Panc1 (cell line): Measurements from ENCODE around the gene SAMD4B. TPM values are rescaled to one million over a fixed set of nuclear protein-coding genes. Genes with fewer than 3 reads are reported as not detected.

ENCODE experiments used
- ATAC-seq: fragments of 200-7000 bp; cut with Tn5 transposase; 2 replicates; pipeline ENCODE4 v1.9.1; 2020; ENCODE audit warnings: mild to moderate bottlenecking, moderate library complexity
- BruUV-seq: library from RNA; stranded (reverse); fragments of 400-500 nt; replicated peaks from 2 replicates; lab custom pipeline; 2021; lab: Mats Ljungman, UMichigan
- CTCF ChIA-PET: fragments of 300-600 bp; sonication (Branson Sonifier 250); formaldehyde crosslinking; loops from one replicate; lab custom pipeline; 2022; ENCODE audit warnings: antibody characterized with exemption; lab: Charles Lee
- POLR2A ChIA-PET: fragments of 300-600 bp; sonication (Branson Sonifier 250); formaldehyde crosslinking; loops from one replicate; lab custom pipeline; 2022; ENCODE audit warnings: antibody characterized with exemption; lab: Charles Lee
- DNase-seq: peaks from one replicate; pipeline ENCODE4 v3.0.0-alpha.2; 2010; ENCODE audit warnings: low read depth, low spot score
- H3K27ac ChIP-seq: 2 replicates; pipeline ENCODE4 v1.5.1; 2011; ENCODE audit warnings: mild to moderate bottlenecking, low read length, inconsistent platforms
- H3K27me3 ChIP-seq: fragments of 200-500 bp; sonication (Bioruptor generic); 2 replicates; pipeline ENCODE4 v1.6.0; 2014; ENCODE audit warnings: low read length, inconsistent platforms; ENCODE audit not compliant: control insufficient read depth, insufficient read depth
- H3K36me3 ChIP-seq: fragments of 200-500 bp; sonication (Bioruptor generic); 2 replicates; pipeline ENCODE4 v1.5.1; 2014; ENCODE audit warnings: inconsistent platforms, mild to moderate bottlenecking, low read length, moderate library complexity; ENCODE audit not compliant: control insufficient read depth, insufficient read depth
- H3K4me1 ChIP-seq: 2 replicates; pipeline ENCODE4 v1.5.1; 2011; ENCODE audit warnings: inconsistent platforms, mild to moderate bottlenecking, low read length, moderate library complexity; ENCODE audit not compliant: control insufficient read depth, insufficient read depth
- H3K4me3 ChIP-seq, 2 experiments: 2 replicates each; pipeline ENCODE4 v1.5.1; 2011 to 2012; ENCODE audit warnings: low read depth in 2 of 2, low read length in 2 of 2, mild to moderate bottlenecking in 2 of 2, inconsistent platforms in 1 of 2, moderate library complexity in 1 of 2
- H3K9me3 ChIP-seq: fragments of 200-500 bp; sonication (Bioruptor generic); 2 replicates; pipeline ENCODE4 v1.5.1; 2014; ENCODE audit warnings: low read depth, mild to moderate bottlenecking, inconsistent platforms, low read length, moderate library complexity; ENCODE audit not compliant: control insufficient read depth, insufficient read depth
- CTCF ChIP-seq: fragments of 450-650 bp; IDR thresholded peaks from 2 replicates; pipeline ENCODE4 v1.5.1; 2017; ENCODE audit warnings: mild to moderate bottlenecking
- POLR2AphosphoS5 ChIP-seq: IDR thresholded peaks from 2 replicates; pipeline ENCODE4 v1.6.1; 2012; ENCODE audit warnings: mild to moderate bottlenecking, low read depth, low read length, moderate library complexity
- REST ChIP-seq, 2 experiments: IDR thresholded peaks; 2 replicates each; pipeline ENCODE4 v1.6.1; 2011 to 2012; ENCODE audit warnings: low read depth in 2 of 2, control low read depth in 1 of 2, low read length in 1 of 2, mild to moderate bottlenecking in 1 of 2, moderate library complexity in 1 of 2; ENCODE audit not compliant: insufficient read depth in 1 of 2
- SIN3A ChIP-seq: IDR thresholded peaks from 2 replicates; pipeline ENCODE4 v1.6.1; 2012; ENCODE audit warnings: low read depth, mild to moderate bottlenecking, low read length, moderate library complexity, borderline replicate concordance; ENCODE audit not compliant: insufficient read depth
- TCF7L2 ChIP-seq: IDR thresholded peaks from 2 replicates; pipeline ENCODE4 v1.6.1; 2011; ENCODE audit warnings: mild to moderate bottlenecking, low read depth, low read length, inconsistent platforms
- in situ Hi-C: cut with HindIII; loops from 2 replicates; pipeline ENCODE4 v1.10.0; 2016; ENCODE audit warnings: low sequenced_read_pairs, low pct_unique_long_range_greater_than_20kb
- intact Hi-C: fragments of 100-400 bp; cut with micrococcal nuclease; formaldehyde crosslinking; loops from one replicate; pipeline ENCODE4 v1.10.0; 2022; ENCODE audit not compliant: unreplicated experiment
- total RNA-seq: library from RNA; stranded (reverse); gene quantifications from one replicate; pipeline ENCODE4 v1.2.1, GENCODE V29; 2021; ENCODE audit not compliant: unreplicated experiment

The SAMD4B gene
- total RNA-seq, 1 experiment from 2014 or later: 1,339 TPM

- H3K9me3 ChIP-seq: no peaks in the 10 kb centered on the region
- no peak for ATAC-seq
- peak overlapping the region; percentile 39 to 51 for H3K4me3 ChIP-seq
- peaks cover 59% of the 10 kb centered on the region for H3K36me3 ChIP-seq
- no TSS peak for BruUV-seq
- H3K27me3 ChIP-seq: no peaks in the 10 kb centered on the region
- ChIA-PET CTCF (interaction anchor here (0.5 to 2.0 kb wide), 7 partner anchors 8 to 143 kb away, joined by 3 to 14 read pairs (median 4); partner anchors contain the start of genes EID2B and SAMD4B), POLR2A (interaction anchor here (0.5 to 6.4 kb wide), 19 partner anchors 8 to 444 kb away, joined by 3 to 145 read pairs (median 11); partner anchors contain the start of genes DYRK1B, PLEKHG2, RPS16 and SAMD4B)
- intact Hi-C loops (no loop called here), in situ Hi-C loops (loop anchor here (5.0 to 10.0 kb wide), 8 partner anchors 37 to 902 kb away; partner anchors contain the start of gene LEUTX)
- TF ChIP-seq TCF7L2: no peak
- no peak for TF ChIP-seq CTCF
- no peak for TF ChIP-seq REST (IDR thresholded peaks at IDR 0.05; ENCODE audit: insufficient read depth in 1 of 2, low read depth in 2 of 2, low read length in 1 of 2)
- TF ChIP-seq POLR2AphosphoS5: no peak
- no peak for TF ChIP-seq SIN3A
- H3K27ac ChIP-seq: peak overlapping the region; percentile 86
- no peak for DNase-seq
- peaks cover 34% of the 10 kb centered on the region for H3K4me1 ChIP-seq
These were observed 47.6 kb downstream of the SAMD4B start for GRCh38 chr19:39389631-39390414.

- H3K27ac ChIP-seq: peak overlapping the region; percentile 86
- POLR2A ChIA-PET: interaction anchor here (0.6 to 6.4 kb wide), 32 partner anchors 8 to 894 kb away, joined by 3 to 145 read pairs (median 9); partner anchors contain the start of genes DYRK1B, PLEKHG2, PSMC4 and RPS16
- in situ Hi-C loops: loop anchor here (5.0 to 10.0 kb wide), 8 partner anchors 37 to 902 kb away; partner anchors contain the start of gene LEUTX
- H3K4me3 ChIP-seq: peak overlapping the region; percentile 39 to 51
- H3K27me3 ChIP-seq: no peaks in the 10 kb centered on the region
- ATAC-seq (no peak; the same call in 1 of the 2 replicates), DNase-seq (no peak)
- no peaks in the 10 kb centered on the region for H3K9me3 ChIP-seq
- H3K36me3 ChIP-seq: peaks cover 59% of the 10 kb centered on the region
- intact Hi-C loops: no loop called here
- H3K4me1 ChIP-seq: peaks cover 28% of the 10 kb centered on the region
- TF ChIP-seq TCF7L2: no peak
- no peak for TF ChIP-seq SIN3A
- no peak for TF ChIP-seq POLR2AphosphoS5
- no peak for TF ChIP-seq CTCF
- TF ChIP-seq REST (IDR thresholded peaks at IDR 0.05; ENCODE audit: insufficient read depth in 1 of 2, low read depth in 2 of 2, low read length in 1 of 2): no peak
- CTCF ChIA-PET: interaction anchor here (0.5 to 2.2 kb wide), 15 partner anchors 8 to 142 kb away, joined by 3 to 26 read pairs (median 5); partner anchors contain the start of genes EID2B, PLEKHG2, RPS16 and SAMD4B
- BruUV-seq: no TSS peak
These were observed 48.2 kb downstream of the SAMD4B start for GRCh38 chr19:39390451-39390750.
